Measurements from ENCODE around the gene THOP1.

Gene THOP1

GRCh38 chr19:2804156-2805004, 19.1 kb downstream of the THOP1 start:
- DNase-seq (ENCODE audit: low read depth in 2 of 2): no peak

- DNase-seq (ENCODE audit: low read depth in 2 of 2): no peak
These were observed 20.1 kb downstream of the THOP1 start for GRCh38 chr19:2805261-2805900.

- DNase-seq (ENCODE audit: low read depth in 2 of 2): no peak
These were observed 20.8 kb downstream of the THOP1 start for GRCh38 chr19:2805991-2806649.

- DNase-seq (ENCODE audit: low read depth in 2 of 2): no peak
These were observed 21.6 kb downstream of the THOP1 start for GRCh38 chr19:2806736-2807378.

- DNase-seq (ENCODE audit: low read depth in 2 of 2): no peak
These were observed 22.3 kb downstream of the THOP1 start for GRCh38 chr19:2807379-2808128.

GRCh38 chr19:2808129-2808941, 23.0 kb downstream of the THOP1 start:
- DNase-seq (ENCODE audit: low read depth in 2 of 2): no peak

- DNase-seq (ENCODE audit: low read depth in 2 of 2): no peak
These were observed 24.3 kb downstream of the THOP1 start for GRCh38 chr19:2809387-2810140.

- DNase-seq (ENCODE audit: low read depth in 2 of 2): no peak
These were observed 25.1 kb downstream of the THOP1 start for GRCh38 chr19:2810141-2811091.

GRCh38 chr19:2811221-2811722, 26.0 kb downstream of the THOP1 start:
- no peak for DNase-seq (ENCODE audit: low read depth in 2 of 2)

- DNase-seq (ENCODE audit: low read depth in 2 of 2): no peak
These were observed 26.6 kb downstream of the THOP1 start for GRCh38 chr19:2811735-2812413.

- DNase-seq (ENCODE audit: low read depth in 2 of 2): no peak
These were observed 27.3 kb downstream of the THOP1 start for GRCh38 chr19:2812414-2813234.

GRCh38 chr19:2813235-2814160, 28.2 kb downstream of the THOP1 start:
- DNase-seq (ENCODE audit: low read depth in 2 of 2): no peak

- no peak for DNase-seq (ENCODE audit: low read depth in 2 of 2)
These were observed 29.1 kb downstream of the THOP1 start for GRCh38 chr19:2814426-2814825.

GRCh38 chr19:2815191-2815614, 29.9 kb downstream of the THOP1 start:
- no peak for DNase-seq (ENCODE audit: low read depth in 2 of 2)

- DNase-seq (ENCODE audit: low read depth in 2 of 2): no peak
These were observed 30.6 kb downstream of the THOP1 start for GRCh38 chr19:2815923-2816322.

- no peak for DNase-seq (ENCODE audit: low read depth in 2 of 2)
These were observed 31.3 kb downstream of the THOP1 start for GRCh38 chr19:2816641-2817040.
